GM21737 (cell line): ENCODE data around the gene YWHAQ.
A peak's percentile ranks its signal among the peaks of the same experiment; 100 is the strongest.
"Not testable (repeated sequence)": the region's sequence is repeated elsewhere in the genome, so short reads cannot be mapped to it uniquely, and the experiment has no call there.

Experiments
- ATAC-seq: cut with Tn5 transposase; IDR thresholded peaks from one replicate; pipeline ENCODE4 v1.9.1; 2021; ENCODE audit warnings: mild to moderate bottlenecking, moderate library complexity; ENCODE audit not compliant: unreplicated experiment

The YWHAQ gene

DNA sequence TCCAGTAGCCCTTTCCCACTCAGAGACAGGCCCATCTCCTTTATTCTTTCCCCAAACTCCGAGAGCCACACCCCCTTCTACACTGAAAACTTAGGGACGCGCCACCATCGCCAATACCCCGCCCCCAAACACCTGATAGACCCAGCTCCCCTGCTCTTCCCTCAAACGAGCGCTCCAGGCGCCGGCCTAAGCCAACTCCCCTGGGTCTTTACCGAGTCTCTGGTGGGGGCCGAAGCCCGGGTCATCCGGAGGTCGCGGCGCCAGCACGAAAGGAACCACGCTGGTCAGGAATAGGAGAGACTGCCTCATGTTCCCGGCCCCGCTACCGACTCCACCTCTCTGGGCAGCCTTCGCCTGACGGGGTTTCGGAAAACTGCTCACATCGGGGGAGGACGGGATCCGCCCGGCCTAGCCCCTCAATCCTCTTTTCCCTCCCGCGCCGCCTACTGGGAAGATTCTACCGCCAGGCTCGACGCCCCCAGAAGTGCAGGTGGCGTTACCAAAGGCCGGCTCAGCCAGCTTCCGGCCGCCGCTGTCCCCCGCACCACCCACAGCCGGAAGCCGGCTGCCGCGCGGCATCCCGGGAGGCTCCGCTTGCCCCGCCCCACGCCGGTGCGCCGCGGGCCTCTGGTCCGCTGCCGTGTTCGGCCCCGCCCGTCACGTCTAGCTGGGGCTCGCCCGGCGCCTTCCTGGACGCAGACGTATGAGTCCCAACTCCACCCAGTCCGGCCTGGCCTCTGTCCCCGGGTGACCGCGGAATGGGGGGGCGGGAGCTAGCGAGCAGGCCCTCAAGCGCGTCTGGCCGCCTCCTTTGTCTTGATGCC lies 75.3 kb downstream of the YWHAQ start, which contains the start of gene ADAM17:
ADAM17 (minus strand) TSS at position 534 of the 824 bp plus-strand sequence; CDS start at position 309, 225 bp downstream.
- peak; percentile 85 for ATAC-seq

DNA sequence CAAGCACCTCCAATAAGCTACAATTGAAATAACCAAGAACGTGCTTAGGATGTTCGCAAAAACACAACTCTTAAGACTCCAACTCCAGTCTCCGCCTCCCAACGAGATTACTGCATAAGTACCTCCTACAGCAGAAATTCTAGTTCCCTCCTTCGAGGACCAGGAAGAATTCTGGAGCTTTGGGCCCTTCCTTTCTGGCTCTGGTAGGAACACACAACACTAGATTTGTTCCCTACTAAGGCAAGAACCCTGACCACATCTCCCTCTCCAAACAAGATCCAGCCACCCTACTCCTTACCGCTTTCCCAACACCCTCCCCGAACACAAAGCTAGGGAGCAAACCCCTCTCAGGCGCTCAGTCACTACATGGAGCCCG lies 75.9 kb downstream of the YWHAQ start:
- no peak for ATAC-seq

DNA sequence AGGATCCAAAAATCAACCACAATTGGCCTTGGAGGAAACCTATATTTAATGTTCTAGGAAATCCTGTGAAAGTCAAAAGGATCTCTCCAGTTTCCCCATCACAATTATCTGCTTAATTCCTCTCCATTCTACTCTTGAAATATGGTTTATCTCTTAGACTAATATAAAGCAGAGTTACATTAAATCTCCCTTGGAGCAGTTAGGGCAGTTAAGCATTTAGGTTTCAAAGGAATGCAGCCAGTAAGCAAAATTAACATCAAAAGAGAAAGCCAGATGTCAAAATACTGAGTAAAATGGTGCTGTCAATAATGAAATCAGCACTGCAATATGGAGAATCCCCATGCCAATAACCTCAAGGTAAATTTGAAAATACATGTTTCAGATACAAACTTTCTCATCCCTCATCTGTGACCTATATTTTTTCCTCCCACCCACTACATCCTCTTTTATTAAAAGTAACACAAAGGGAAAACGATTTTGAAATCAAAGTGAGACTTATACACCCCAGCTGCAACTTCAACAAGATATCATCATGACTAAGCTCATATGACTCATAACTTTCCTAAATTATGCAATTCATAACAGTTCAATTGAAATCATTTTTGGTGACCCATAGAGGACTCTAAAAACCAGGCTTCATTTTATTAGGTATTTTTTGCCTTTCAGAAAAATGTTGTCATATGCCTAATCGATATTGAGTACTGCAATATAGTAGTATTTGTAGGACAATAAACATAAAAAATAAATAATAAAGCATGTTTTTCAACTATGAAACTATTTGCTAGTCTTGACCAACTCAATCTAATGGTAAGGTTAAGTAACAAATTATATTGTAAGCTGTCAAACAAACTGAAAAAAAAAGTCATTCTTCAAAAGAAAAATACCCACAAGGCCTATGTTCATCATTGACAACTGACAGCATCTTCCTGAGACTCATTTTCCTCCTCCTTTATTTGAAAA lies 78.3 kb downstream of the YWHAQ start:
- ATAC-seq = no peak

DNA sequence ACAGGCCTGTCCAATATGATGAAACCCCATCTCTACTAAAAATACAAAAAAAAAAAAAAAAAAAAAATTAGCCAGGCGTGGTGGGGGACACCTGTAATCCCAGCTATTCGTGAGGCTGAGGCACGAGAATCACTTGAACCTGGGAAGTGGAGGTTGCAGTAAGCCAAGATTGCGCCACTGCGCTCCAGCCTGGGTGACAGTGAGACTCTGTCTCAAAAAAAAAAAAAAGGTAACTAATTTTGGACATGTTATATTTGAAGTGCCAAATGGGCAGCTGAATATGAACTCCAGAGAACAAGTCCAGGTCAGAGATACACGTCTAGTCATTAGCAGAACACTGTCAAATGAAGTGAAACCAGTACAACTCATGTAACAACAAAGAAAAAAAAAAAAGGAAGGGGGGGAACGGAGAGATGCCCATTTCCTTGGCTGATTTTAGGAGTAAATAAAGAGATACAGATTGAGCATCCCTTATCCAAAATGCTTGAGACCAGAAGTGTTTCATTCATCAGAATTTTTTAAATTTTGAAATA lies 79.9 kb downstream of the YWHAQ start:
- not testable (repeated sequence) for ATAC-seq

DNA sequence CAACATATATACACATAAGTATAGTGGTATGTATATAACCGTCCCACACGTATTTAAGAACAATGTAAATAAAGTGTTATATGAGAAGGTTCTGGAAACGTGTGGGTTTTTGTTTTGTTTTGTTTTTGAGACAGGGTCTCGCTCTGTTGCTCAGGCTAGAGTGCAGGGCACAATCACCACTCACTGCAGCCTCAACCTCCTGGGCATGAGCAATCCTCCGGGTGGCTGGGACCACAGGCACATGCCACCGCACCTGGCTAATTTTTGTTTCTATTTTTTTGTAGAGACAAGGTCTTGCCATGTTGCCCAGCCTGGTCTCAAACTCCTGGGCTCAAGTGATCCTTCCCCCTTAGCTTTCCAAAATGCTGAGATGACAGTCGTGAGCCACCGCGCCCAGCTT lies 81.4 kb downstream of the YWHAQ start:
- peak; percentile 27 for ATAC-seq

- ATAC-seq = peak; percentile 46
These were observed 82.3 kb downstream of the YWHAQ start for GRCh38 chr2:9548506-9548905.

DNA sequence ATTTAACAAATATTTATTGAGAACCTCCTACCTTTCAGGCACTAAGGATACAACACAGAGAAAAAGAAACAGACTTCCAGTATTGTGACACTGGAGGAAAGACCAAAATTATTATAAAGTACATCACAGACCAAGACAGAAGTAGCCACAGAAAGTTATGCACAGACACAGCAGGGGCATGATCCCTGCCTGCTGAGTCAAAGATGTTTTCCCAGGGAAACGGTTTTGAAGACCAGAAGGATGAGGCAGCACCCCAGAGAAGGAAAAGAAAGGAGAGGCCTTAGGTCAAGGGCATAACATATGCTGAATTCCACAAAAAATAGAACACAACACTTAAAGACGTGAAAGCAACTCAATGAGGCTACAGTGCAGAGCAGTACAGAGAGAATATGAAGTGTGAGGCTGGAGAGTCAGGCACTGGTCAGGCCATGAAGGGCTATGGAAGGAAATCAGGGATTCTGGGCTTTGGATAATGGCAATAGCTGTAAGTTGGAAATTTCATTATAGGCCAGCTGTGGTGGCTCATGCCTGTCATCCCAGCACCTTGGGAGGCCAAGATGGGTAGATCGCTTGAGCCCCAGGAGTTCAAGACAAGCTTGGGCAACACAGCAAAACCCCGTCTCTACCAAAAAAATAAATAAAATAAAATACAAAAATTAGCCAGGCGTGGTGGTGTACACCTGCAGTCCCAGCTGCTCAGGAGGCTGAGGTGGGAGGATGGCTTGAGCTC lies 83.4 kb downstream of the YWHAQ start:
- no peak for ATAC-seq

GRCh38 chr2:9545502-9545901 lies 85.3 kb downstream of the YWHAQ start:
- ATAC-seq = no peak

DNA sequence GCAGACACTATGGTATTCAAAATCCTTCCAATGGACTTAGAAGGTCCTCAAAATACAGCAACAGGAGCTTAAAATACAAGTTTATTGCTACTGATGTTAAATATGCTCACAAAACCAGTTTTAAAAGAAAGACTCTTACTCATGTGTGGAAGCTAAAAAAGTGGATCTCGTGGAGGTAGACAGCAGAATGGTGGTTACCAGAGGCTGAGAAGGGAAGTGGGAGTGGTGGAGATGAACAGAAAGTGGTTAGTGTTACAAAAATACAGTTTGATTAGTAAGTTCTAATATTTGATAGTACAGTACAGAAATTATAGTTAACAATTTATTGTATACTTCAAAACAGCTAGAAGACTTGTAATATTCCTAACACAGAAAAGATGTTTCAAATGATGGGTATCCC lies 87.2 kb downstream of the YWHAQ start:
- ATAC-seq = no peak

GRCh38 chr2:9539531-9539930 lies 91.3 kb downstream of the YWHAQ start:
- ATAC-seq = no peak

GRCh38 chr2:9538000-9538507 lies 92.7 kb downstream of the YWHAQ start:
- no peak for ATAC-seq

GRCh38 chr2:9536504-9536903 lies 94.3 kb downstream of the YWHAQ start:
- no peak for ATAC-seq

DNA sequence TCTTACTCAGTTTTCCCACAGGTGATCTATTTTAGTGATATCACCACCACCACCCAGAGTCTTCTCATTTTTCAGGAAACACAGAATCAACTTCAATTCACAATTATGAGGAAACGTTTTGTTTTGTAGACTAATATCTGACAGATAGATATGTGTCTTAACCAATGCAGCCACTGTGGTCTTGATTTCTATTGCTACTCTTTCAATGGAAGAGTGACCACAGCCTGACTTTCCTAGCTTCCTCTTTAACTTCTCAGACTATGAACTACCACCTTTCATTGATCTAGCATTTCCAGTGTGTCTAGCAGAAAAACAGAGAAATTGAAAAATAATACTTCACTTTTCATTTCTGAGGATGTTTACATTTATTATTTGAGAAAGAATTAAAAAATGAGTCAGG lies 95.6 kb downstream of the YWHAQ start:
- no peak for ATAC-seq
